WTC11 (cell line): ENCODE results near the gene HAUS8.

Experiments
- CTCF ChIP-seq: fragments of 200-600 bp; IDR thresholded peaks from 2 replicates; pipeline ENCODE4 v1.8.0; 2022; ENCODE audit warnings: antibody characterized with exemption
- HMGXB4 ChIP-seq: sonication (generic); formaldehyde crosslinking; IDR thresholded peaks from 2 replicates; pipeline ENCODE4 v1.8.1; 2023; ENCODE audit warnings: mild to moderate bottlenecking, moderate library complexity, missing genetic modification reagents
- MAX ChIP-seq: sonication (generic); formaldehyde crosslinking; IDR thresholded peaks from 2 replicates; pipeline ENCODE4 v1.8.0; 2022; ENCODE audit warnings: mild to moderate bottlenecking, missing genetic modification reagents
- PRDM15 ChIP-seq: sonication (generic); formaldehyde crosslinking; IDR thresholded peaks from 2 replicates; pipeline ENCODE4 v1.8.0; 2022; ENCODE audit warnings: missing genetic modification reagents
- ZNF219 ChIP-seq: sonication (generic); formaldehyde crosslinking; IDR thresholded peaks from 2 replicates; pipeline ENCODE4 v1.8.0; 2023; ENCODE audit warnings: missing genetic modification reagents, mild to moderate bottlenecking, borderline replicate concordance

GRCh38 chr19:17121736-17122293, 46.6 kb upstream of the HAUS8 start:
- TF ChIP-seq HMGXB4 (no peak), CTCF (no peak), ZNF219 (CRISPR knock-in tag) (no peak), MAX (CRISPR knock-in tag) (no peak), PRDM15 (CRISPR knock-in tag) (no peak)
